GM12873 (cell line): ENCODE results near the gene LGALS1.

Experiments
- CTCF ChIP-seq: IDR thresholded peaks from 2 replicates; pipeline ENCODE4 v1.5.1; 2012; ENCODE audit warnings: low read depth, mild to moderate bottlenecking, moderate library complexity, low read length, control low read depth; ENCODE audit not compliant: insufficient read depth; ENCODE audit errors: missing control alignments

Gene LGALS1

GRCh38 chr22:37660709-37661045, 14.8 kb upstream of the LGALS1 start:
- TF ChIP-seq CTCF, result no peak

GRCh38 chr22:37661160-37661924, 14.1 kb upstream of the LGALS1 start:
- peak; percentile 60 for TF ChIP-seq CTCF

- TF ChIP-seq CTCF, result no peak
These were observed 13.4 kb upstream of the LGALS1 start for GRCh38 chr22:37662039-37662438.

- no peak for TF ChIP-seq CTCF
These were observed 11.8 kb upstream of the LGALS1 start for GRCh38 chr22:37663521-37664140.

- TF ChIP-seq CTCF, result no peak
These were observed 11.0 kb upstream of the LGALS1 start for GRCh38 chr22:37664249-37665101.

DNA sequence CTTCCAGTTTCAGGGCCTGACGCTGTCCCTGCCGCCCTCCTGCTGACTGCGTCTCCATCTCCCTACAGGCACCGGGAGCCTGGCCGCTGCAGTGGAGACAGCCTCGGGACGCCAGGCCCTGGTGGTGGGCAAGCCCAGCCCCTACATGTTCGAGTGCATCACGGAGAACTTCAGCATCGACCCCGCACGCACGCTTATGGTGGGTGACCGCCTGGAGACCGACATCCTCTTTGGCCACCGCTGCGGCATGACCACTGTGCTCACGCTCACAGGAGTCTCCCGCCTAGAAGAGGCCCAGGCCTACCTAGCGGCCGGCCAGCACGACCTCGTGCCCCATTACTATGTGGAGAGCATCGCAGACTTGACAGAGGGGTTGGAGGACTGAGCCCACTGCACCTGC, 9.9 kb upstream of the LGALS1 start:
- TF ChIP-seq CTCF, result no peak

DNA sequence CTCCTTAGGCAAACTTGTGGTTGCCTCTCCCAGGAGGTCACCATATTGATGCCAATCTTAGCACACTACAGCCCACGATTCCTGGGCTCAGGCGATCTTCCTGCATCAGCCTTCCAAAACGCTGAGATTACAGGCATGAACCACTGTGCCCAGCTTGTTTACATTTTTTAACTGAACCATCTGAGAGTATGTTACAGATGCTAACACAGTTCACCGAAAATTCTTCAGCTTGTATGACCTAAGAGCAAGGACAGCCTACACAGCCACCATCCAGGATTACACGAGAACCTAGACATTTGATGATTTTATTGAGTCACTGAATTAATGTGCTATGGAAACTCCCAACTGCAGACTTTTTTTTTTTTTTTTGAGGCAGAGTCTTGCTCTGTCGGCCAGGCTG, 5.8 kb upstream of the LGALS1 start:
- no peak for TF ChIP-seq CTCF
